Vagina (tissue), 2 donors: Measurements from ENCODE around the gene ATXN1.

Experiments used
- POLR2A ChIP-seq, 2 donors: fragments of 450-650 bp; IDR thresholded peaks; one replicate each; pipeline ENCODE4 v1.6.1; 2017; ENCODE audit warnings: antibody characterized with exemption in 2 of 2, mild to moderate bottlenecking in 2 of 2, moderate library complexity in 2 of 2
- POLR2AphosphoS5 ChIP-seq, 2 donors: sonication (generic); formaldehyde crosslinking; IDR thresholded peaks; one replicate each; pipeline ENCODE4 v1.9.0; 2017; ENCODE audit warnings: antibody characterized with exemption in 2 of 2, mild to moderate bottlenecking in 2 of 2, low read depth in 1 of 2; ENCODE audit not compliant: insufficient read depth in 1 of 2
- TF ChIP-seq, protein P1 (sequence below), 3 experiments: fragments of 450-650 bp in 2 of 3; fragments of 200-600 bp in 1 of 3; sonication (generic) in 1 of 3; IDR thresholded peaks; one replicate each; pipeline ENCODE4 v1.5.1; 2017 to 2019; ENCODE audit warnings: antibody characterized with exemption in 3 of 3, mild to moderate bottlenecking in 2 of 3, moderate library complexity in 2 of 3

DNA sequence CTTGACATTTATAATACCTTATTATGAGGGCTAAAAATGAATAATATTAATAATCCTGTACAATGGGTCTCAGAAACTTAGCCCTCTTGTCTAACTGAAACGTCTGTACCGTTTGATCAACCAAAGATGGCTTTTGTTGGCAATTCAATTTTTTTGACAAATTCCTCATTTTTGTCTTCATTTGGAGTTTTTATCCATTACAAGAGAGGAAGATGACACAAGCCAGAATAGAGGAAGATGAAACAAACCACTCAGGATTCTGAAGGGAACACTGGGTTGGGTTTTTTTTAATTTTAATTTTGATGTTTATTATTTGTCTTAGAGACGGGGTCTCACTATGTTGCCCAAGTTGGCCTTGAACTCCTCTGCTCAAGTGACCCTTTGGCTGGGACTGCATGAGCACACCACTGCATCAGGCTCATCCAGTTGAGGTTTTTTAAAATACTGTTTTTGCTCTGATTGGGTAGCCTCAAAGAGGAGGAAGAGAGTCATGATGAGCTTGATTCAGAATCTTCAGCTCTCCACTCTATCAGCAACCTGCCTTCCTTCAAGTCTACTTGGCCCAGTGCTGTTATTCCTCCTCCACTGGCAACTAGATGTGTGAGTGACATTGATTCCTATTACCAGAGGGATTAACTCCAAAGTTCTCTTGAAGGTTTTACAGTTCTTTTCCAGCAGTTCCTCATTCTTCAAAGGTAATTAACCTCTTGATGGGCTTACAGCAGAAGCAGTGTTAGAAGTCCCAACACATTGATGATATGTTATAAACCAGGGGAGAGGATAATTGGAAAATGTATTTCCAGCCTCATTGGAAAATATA lies 71.3 kb downstream of the ATXN1 start:
- TF ChIP-seq, protein P1, sequence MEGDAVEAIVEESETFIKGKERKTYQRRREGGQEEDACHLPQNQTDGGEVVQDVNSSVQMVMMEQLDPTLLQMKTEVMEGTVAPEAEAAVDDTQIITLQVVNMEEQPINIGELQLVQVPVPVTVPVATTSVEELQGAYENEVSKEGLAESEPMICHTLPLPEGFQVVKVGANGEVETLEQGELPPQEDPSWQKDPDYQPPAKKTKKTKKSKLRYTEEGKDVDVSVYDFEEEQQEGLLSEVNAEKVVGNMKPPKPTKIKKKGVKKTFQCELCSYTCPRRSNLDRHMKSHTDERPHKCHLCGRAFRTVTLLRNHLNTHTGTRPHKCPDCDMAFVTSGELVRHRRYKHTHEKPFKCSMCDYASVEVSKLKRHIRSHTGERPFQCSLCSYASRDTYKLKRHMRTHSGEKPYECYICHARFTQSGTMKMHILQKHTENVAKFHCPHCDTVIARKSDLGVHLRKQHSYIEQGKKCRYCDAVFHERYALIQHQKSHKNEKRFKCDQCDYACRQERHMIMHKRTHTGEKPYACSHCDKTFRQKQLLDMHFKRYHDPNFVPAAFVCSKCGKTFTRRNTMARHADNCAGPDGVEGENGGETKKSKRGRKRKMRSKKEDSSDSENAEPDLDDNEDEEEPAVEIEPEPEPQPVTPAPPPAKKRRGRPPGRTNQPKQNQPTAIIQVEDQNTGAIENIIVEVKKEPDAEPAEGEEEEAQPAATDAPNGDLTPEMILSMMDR (IDR thresholded peaks at IDR 0.05) = no peak
- no peak for TF ChIP-seq POLR2A (IDR thresholded peaks at IDR 0.05)
- no peak for TF ChIP-seq POLR2AphosphoS5 (IDR thresholded peaks at IDR 0.05; ENCODE audit: insufficient read depth in 1 of 2, low read depth in 1 of 2)
